ENCODE results near the gene PRND. TPM values are rescaled to one million over a fixed set of nuclear protein-coding genes. Genes with fewer than 3 reads are reported as not detected.

The PRND gene
- total RNA-seq, 1 donor from 2014 or later: not detected

GRCh38 chr20:4708036-4708435 is 13.7 kb upstream of the PRND start:
- Mint-ChIP-seq H3K4me3 (no peak overlapping the region), H3K36me3 (ENCODE audit: low read depth) (no peaks in the 10 kb centered on the region), H3K9me3 (peaks cover 3% of the 10 kb centered on the region), H3K27ac (ENCODE audit: unreplicated experiment) (no peak overlapping the region), H3K27me3 (ENCODE audit: low read depth) (peaks cover 8% of the 10 kb centered on the region), H3K4me1 (peaks cover 8% of the 10 kb centered on the region)
- DNase-seq (ENCODE audit: low read depth, low spot score): no peak
- TF ChIP-seq, protein P1, sequence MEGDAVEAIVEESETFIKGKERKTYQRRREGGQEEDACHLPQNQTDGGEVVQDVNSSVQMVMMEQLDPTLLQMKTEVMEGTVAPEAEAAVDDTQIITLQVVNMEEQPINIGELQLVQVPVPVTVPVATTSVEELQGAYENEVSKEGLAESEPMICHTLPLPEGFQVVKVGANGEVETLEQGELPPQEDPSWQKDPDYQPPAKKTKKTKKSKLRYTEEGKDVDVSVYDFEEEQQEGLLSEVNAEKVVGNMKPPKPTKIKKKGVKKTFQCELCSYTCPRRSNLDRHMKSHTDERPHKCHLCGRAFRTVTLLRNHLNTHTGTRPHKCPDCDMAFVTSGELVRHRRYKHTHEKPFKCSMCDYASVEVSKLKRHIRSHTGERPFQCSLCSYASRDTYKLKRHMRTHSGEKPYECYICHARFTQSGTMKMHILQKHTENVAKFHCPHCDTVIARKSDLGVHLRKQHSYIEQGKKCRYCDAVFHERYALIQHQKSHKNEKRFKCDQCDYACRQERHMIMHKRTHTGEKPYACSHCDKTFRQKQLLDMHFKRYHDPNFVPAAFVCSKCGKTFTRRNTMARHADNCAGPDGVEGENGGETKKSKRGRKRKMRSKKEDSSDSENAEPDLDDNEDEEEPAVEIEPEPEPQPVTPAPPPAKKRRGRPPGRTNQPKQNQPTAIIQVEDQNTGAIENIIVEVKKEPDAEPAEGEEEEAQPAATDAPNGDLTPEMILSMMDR (conservative IDR thresholded peaks at IDR 0.05): no peak

DNA sequence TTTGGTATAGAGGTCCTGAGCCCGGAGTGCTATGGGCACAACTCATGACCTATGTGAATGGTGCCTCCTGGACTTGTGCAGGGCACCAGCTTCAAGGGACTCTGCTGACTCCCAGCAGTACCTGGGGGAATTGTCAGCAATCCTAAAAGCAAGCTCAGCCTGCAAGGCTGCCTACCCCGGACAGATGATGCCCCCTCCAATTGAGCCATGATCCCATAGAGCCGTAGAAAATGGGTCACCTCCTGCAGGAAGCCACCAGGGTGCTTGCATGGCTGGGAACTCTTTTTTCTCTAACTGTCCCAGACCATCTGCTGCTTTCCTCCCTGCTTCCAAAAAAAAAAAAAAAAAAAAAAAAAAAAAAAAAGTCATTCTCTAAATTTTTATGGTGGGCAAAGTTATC is 12.9 kb upstream of the PRND start:
- TF ChIP-seq, protein P1 (conservative IDR thresholded peaks at IDR 0.05): no peak
- H3K9me3 Mint-ChIP-seq: peaks cover 3% of the 10 kb centered on the region
- H3K27me3 Mint-ChIP-seq (ENCODE audit: low read depth): peaks cover 9% of the 10 kb centered on the region
- H3K36me3 Mint-ChIP-seq (ENCODE audit: low read depth): no peaks in the 10 kb centered on the region
- H3K4me3 Mint-ChIP-seq: no peak overlapping the region
- peaks cover 8% of the 10 kb centered on the region for H3K4me1 Mint-ChIP-seq
- no peak overlapping the region for H3K27ac Mint-ChIP-seq (ENCODE audit: unreplicated experiment)
- no peak for DNase-seq (ENCODE audit: low read depth, low spot score)

DNA sequence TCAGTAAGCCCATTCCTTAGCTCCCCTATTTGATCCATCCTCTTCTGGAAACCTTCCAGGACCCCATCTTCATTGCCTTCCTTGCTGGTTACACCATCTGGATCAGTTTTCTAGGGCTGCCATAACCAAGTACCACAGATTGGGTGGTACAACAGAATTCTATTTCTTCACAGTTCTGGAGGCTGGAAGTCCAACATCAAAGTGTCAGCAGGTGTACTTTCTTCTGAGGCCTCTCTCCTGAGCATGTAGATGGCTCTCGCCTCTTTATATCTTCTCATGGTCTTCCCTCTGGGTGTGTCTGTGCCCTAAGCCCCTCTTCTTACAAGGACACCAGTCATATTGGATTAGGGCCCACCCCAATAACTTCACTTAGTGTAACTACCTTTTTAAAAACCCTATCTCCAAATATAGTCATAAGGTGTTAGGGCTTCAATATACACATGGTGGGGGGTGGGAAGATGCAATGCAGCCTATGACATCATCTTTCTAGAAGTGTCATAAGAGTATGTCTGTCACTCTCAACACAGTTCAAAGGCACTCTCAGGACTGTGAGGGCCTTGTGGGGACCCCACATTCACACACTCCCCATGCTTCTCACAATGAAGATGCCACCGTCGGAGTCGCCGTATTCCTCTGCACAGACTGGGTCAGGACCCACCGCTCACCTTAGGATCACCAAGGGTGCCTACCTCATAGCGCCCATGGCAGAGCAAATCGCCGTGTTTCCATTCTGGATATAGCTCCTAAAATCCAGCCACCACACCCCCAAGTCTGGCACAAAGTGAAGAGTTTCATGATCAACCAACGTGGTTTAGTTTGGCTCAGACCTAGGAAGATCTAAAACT is 12.2 kb upstream of the PRND start:
- Mint-ChIP-seq H3K4me3 (no peak overlapping the region), H3K36me3 (ENCODE audit: low read depth) (no peaks in the 10 kb centered on the region), H3K4me1 (peaks cover 3% of the 10 kb centered on the region), H3K27me3 (ENCODE audit: low read depth) (peaks cover 7% of the 10 kb centered on the region), H3K9me3 (peaks cover 3% of the 10 kb centered on the region), H3K27ac (ENCODE audit: unreplicated experiment) (no peak overlapping the region)
- TF ChIP-seq, protein P1 (conservative IDR thresholded peaks at IDR 0.05): no peak
- DNase-seq (ENCODE audit: low read depth, low spot score): no peak

DNA sequence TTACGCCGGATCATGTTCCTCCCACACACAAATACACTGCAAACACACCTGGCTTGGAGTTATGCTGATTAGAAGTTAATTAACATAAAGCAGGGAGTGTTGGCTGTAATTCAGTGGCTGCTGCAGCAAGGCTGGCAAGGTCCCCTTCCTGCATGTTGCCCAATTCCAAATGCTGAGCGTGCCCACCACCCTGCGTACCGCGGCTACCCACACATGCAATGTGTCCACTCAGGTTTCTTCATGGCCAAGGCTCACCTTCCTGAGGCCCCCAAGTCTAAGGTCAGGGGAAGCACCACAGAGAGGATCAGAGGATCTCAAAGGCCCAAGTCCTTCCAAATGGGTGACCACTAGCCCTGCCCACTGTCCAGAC is 11.6 kb upstream of the PRND start:
- no peaks in the 10 kb centered on the region for H3K4me1 Mint-ChIP-seq

DNA sequence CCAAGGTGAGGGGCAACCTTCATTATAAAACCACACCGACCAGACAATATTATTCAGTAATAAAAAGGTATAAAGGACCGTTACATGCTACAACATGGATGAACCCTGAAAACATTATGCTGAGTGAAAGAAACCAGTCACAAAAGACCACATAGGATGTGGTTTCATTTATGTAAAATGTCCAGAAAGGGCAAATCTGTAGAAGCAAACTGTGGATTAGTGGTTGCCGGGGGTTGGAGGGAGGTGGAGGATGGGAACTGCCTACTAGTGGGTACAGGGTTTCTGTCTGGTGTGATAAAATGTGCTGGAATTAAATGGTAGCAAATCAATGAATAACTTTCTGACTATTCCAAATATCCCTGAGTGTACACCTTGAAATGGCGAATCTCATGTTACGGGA is 10.2 kb upstream of the PRND start:
- TF ChIP-seq, protein P1 (conservative IDR thresholded peaks at IDR 0.05): no peak
- Mint-ChIP-seq H3K4me3 (no peak overlapping the region), H3K36me3 (ENCODE audit: low read depth) (no peaks in the 10 kb centered on the region), H3K9me3 (peaks cover 3% of the 10 kb centered on the region), H3K4me1 (no peaks in the 10 kb centered on the region), H3K27ac (ENCODE audit: unreplicated experiment) (no peak overlapping the region), H3K27me3 (ENCODE audit: low read depth) (peaks cover 5% of the 10 kb centered on the region)
- no peak for DNase-seq (ENCODE audit: low read depth, low spot score)

More for the DNA sequence above, 11.6 kb upstream of the PRND start:
- DNase-seq (ENCODE audit: low read depth, low spot score): no peak
- Mint-ChIP-seq H3K27ac (ENCODE audit: unreplicated experiment) (no peak overlapping the region), H3K36me3 (ENCODE audit: low read depth) (no peaks in the 10 kb centered on the region), H3K4me3 (no peak overlapping the region), H3K9me3 (peaks cover 3% of the 10 kb centered on the region), H3K27me3 (ENCODE audit: low read depth) (peaks cover 5% of the 10 kb centered on the region)
- TF ChIP-seq, protein P1 (conservative IDR thresholded peaks at IDR 0.05): no peak

All from neural crest cell (in vitro differentiated cells).